Breast epithelium (tissue), 4 donors: ENCODE results near the gene MAST4. TPM values are rescaled to one million over a fixed set of nuclear protein-coding genes. Genes with fewer than 3 reads are reported as not detected.

Experiments
- DNase-seq, 2 donors: peaks; one replicate each; pipeline ENCODE4 v3.0.0-alpha.2; 2019; ENCODE audit warnings: low spot score in 2 of 2
- H3K27ac ChIP-seq, 2 donors: fragments of 200-600 bp; sonication (generic) in 1 of 2; one replicate each; pipeline ENCODE4 v1.5.1; 2016 to 2019; ENCODE audit warnings: mild to moderate bottlenecking in 1 of 2
- H3K27me3 ChIP-seq, 2 donors: fragments of 200-600 bp; sonication (generic) in 1 of 2; one replicate each; pipeline versions ENCODE4 v1.5.1 to v1.6.0; 2017 to 2019; ENCODE audit warnings: control low read depth in 1 of 2, mild to moderate bottlenecking in 1 of 2
- H3K36me3 ChIP-seq: fragments of 200-600 bp; one replicate; pipeline ENCODE4 v1.5.1; 2019
- H3K4me1 ChIP-seq, 2 donors: fragments of 200-600 bp; sonication (generic); one replicate each; pipeline ENCODE4 v1.5.1; 2016 to 2019; ENCODE audit warnings: control low read depth in 1 of 2
- H3K4me3 ChIP-seq, 3 donors: fragments of 200-600 bp; sonication (generic); 1 replicate in 2 of 3; 2 replicates in 1 of 3; pipeline ENCODE4 v1.5.1; 2016 to 2019; ENCODE audit warnings: mild to moderate bottlenecking in 3 of 3, moderate library complexity in 2 of 3
- H3K9me3 ChIP-seq, 2 donors: fragments of 200-600 bp; sonication (generic) in 1 of 2; one replicate each; pipeline ENCODE4 v1.5.1; 2016 to 2019; ENCODE audit warnings: control low read depth in 1 of 2
- CTCF ChIP-seq, 3 donors: fragments of 450-650 bp; IDR thresholded peaks; one replicate each; pipeline ENCODE4 v1.5.1; 2016 to 2017; ENCODE audit warnings: antibody characterized with exemption in 3 of 3, mild to moderate bottlenecking in 3 of 3, moderate library complexity in 3 of 3
- POLR2A ChIP-seq: fragments of 450-650 bp; IDR thresholded peaks from one replicate; pipeline ENCODE4 v1.6.1; 2016; ENCODE audit warnings: antibody characterized with exemption, mild to moderate bottlenecking, moderate library complexity
- POLR2AphosphoS5 ChIP-seq, 3 donors: sonication (generic); formaldehyde crosslinking; IDR thresholded peaks; one replicate each; pipeline ENCODE4 v1.6.1; 2017; ENCODE audit warnings: antibody characterized with exemption in 3 of 3
- intact Hi-C: fragments of 100-400 bp; cut with DNase I; formaldehyde crosslinking; loops from one replicate; pipeline ENCODE4 v1.15.1; 2023; ENCODE audit warnings: low total_unique reads
- total RNA-seq, 3 donors: library from RNA; depleted of rRNA; stranded (reverse); fragments of >200 nt; gene quantifications; one replicate each; pipeline ENCODE4 v1.1.0, GENCODE V29; 2016

Gene MAST4
- total RNA-seq, 3 donors from 2014 or later = 28.0 to 61.5 (median 50.1) TPM

DNA sequence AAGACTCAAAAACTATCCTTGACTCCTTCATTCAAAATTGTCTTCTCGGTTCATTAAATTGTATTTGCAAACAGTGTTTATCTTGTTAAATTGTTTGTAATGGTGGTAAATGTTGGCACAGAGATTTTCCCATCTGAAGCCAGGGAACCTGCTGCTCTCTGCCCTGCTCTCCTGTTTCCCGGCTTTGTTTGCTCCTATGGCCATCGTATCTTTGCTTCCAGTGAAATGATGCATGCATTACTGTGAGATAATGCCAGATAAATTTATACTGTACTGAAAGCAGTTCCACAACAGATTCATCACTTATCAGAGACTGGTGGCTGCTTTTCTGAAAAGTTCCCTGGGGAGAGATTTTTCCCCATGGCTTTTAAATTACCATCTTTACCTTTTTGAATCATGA is 519.1 kb downstream of the MAST4 start:
- no peak for TF ChIP-seq POLR2AphosphoS5 (IDR thresholded peaks at IDR 0.05)
- TF ChIP-seq CTCF (IDR thresholded peaks at IDR 0.05) = no peak
- no peak for TF ChIP-seq POLR2A
- no peak overlapping the region for H3K27ac ChIP-seq
- intact Hi-C loops = no loop called here
- DNase-seq = no peak
- no peaks in the 10 kb centered on the region for H3K27me3 ChIP-seq
- H3K4me3 ChIP-seq = no peak overlapping the region
- no peaks in the 10 kb centered on the region for H3K36me3 ChIP-seq
- no peaks in the 10 kb centered on the region for H3K4me1 ChIP-seq
- no peaks in the 10 kb centered on the region for H3K9me3 ChIP-seq

GRCh38 chr5:67115817-67116216 is 519.6 kb downstream of the MAST4 start:
- Histone ChIP-seq H3K27me3 (no peaks in the 10 kb centered on the region), H3K9me3 (no peaks in the 10 kb centered on the region), H3K36me3 (no peaks in the 10 kb centered on the region), H3K27ac (no peak overlapping the region), H3K4me3 (no peak overlapping the region), H3K4me1 (no peaks in the 10 kb centered on the region)
- intact Hi-C loops = no loop called here
- TF ChIP-seq CTCF (IDR thresholded peaks at IDR 0.05) = no peak
- TF ChIP-seq POLR2AphosphoS5 (IDR thresholded peaks at IDR 0.05) = no peak
- no peak for TF ChIP-seq POLR2A
- DNase-seq = no peak

DNA sequence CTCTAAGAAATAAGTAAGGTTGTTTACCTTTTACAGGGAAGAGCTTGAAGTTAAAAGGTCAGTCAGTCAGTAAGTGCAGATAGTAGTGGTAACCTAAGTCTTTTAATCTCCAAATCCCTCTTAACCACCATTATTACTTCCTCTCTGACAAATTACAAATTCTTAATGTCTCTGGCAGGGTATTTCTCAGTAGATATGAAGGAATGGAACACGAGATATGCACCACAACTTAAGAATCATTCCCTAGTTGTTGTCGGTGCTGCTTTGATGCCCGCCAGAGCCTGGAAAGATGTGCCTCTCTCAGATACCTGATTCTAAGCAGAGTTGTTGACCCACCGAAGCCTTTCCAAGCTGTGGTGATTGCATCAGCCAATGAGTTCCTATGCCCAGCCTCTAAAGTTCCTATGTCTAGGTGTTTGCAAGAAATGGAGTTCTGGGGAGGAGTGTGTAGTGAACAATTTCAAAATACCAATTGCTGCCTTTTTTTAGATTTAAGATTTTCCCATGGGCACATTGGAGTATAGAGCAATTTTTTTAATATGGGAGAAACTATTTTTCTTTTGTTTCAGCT is 521.9 kb downstream of the MAST4 start:
- no peak for DNase-seq
- H3K4me1 ChIP-seq = no peaks in the 10 kb centered on the region
- no peak overlapping the region for H3K4me3 ChIP-seq
- H3K27me3 ChIP-seq = no peaks in the 10 kb centered on the region
- TF ChIP-seq POLR2AphosphoS5 (IDR thresholded peaks at IDR 0.05) (no peak), POLR2A (no peak), CTCF (IDR thresholded peaks at IDR 0.05) (no peak)
- H3K27ac ChIP-seq = no peak overlapping the region
- no peaks in the 10 kb centered on the region for H3K9me3 ChIP-seq
- intact Hi-C loops = no loop called here
- no peaks in the 10 kb centered on the region for H3K36me3 ChIP-seq

DNA sequence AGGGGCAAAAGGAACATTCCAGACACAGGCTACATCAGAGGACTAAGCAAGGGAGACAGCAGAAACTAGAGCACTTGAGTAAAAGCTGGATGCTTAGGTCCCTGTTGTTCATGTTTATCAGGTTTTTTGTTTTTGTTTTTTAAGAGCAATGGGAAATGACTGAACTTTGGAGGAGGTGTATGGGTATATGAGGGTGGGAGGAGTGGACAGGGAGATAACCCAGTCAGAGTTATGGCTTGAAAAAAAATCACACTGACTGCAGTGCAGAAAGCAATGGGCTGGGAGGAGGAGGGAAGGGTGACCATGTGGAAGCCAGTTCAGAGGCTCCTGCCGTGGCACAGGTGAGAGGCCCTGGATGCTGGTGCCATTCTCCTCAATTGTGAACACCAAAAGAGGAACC is 522.8 kb downstream of the MAST4 start:
- Histone ChIP-seq H3K4me3 (no peak overlapping the region), H3K27ac (no peak overlapping the region), H3K4me1 (no peaks in the 10 kb centered on the region), H3K27me3 (no peaks in the 10 kb centered on the region), H3K9me3 (no peaks in the 10 kb centered on the region), H3K36me3 (no peaks in the 10 kb centered on the region)
- intact Hi-C loops = no loop called here
- TF ChIP-seq CTCF (IDR thresholded peaks at IDR 0.05) = no peak
- no peak for TF ChIP-seq POLR2AphosphoS5 (IDR thresholded peaks at IDR 0.05)
- no peak for TF ChIP-seq POLR2A
- DNase-seq = no peak

GRCh38 chr5:67120032-67120431 is 523.8 kb downstream of the MAST4 start:
- TF ChIP-seq CTCF (IDR thresholded peaks at IDR 0.05) (no peak), POLR2AphosphoS5 (IDR thresholded peaks at IDR 0.05) (no peak), POLR2A (no peak)
- Histone ChIP-seq H3K27ac (no peak overlapping the region), H3K4me3 (no peak overlapping the region), H3K9me3 (no peaks in the 10 kb centered on the region), H3K36me3 (no peaks in the 10 kb centered on the region), H3K27me3 (no peaks in the 10 kb centered on the region), H3K4me1 (no peaks in the 10 kb centered on the region)
- intact Hi-C loops = no loop called here
- DNase-seq = no peak
